GM18909 (cell line): ENCODE data around the gene TMEM178B.

ENCODE experiments used
- ATAC-seq: cut with Tn5 transposase; IDR thresholded peaks from one replicate; pipeline ENCODE4 v1.9.1; 2021; ENCODE audit warnings: mild to moderate bottlenecking; ENCODE audit not compliant: unreplicated experiment, poor library complexity

The TMEM178B gene

GRCh38 chr7:141442781-141443180, 368.9 kb downstream of the TMEM178B start:
- ATAC-seq = no peak

- ATAC-seq = no peak
Measured at GRCh38 chr7:141444961-141445360, 371.1 kb downstream of the TMEM178B start.

GRCh38 chr7:141451232-141451631, 377.4 kb downstream of the TMEM178B start:
- ATAC-seq = no peak

GRCh38 chr7:141452911-141453310, 379.0 kb downstream of the TMEM178B start:
- no peak for ATAC-seq

- no peak for ATAC-seq
Measured at GRCh38 chr7:141454338-141454737, 380.5 kb downstream of the TMEM178B start.

GRCh38 chr7:141455723-141456122, 381.9 kb downstream of the TMEM178B start:
- ATAC-seq = no peak

GRCh38 chr7:141456298-141456697, 382.4 kb downstream of the TMEM178B start:
- no peak for ATAC-seq

- no peak for ATAC-seq
Measured at GRCh38 chr7:141456711-141457110, 382.8 kb downstream of the TMEM178B start.

- ATAC-seq = no peak
Measured at GRCh38 chr7:141460781-141461715, 387.2 kb downstream of the TMEM178B start.

- ATAC-seq = no peak
Measured at GRCh38 chr7:141461924-141462323, 388.1 kb downstream of the TMEM178B start.

- ATAC-seq = no peak
Measured at GRCh38 chr7:141462958-141463357, 389.1 kb downstream of the TMEM178B start.

- no peak for ATAC-seq
Measured at GRCh38 chr7:141463986-141464385, 390.1 kb downstream of the TMEM178B start.

GRCh38 chr7:141464551-141464950, 390.7 kb downstream of the TMEM178B start:
- ATAC-seq = no peak

GRCh38 chr7:141466151-141466904, 392.5 kb downstream of the TMEM178B start:
- no peak for ATAC-seq

- ATAC-seq = no peak
Measured at GRCh38 chr7:141468341-141468740, 394.5 kb downstream of the TMEM178B start.

GRCh38 chr7:141475679-141476078, 401.8 kb downstream of the TMEM178B start:
- no peak for ATAC-seq

- no peak for ATAC-seq
Measured at GRCh38 chr7:141477865-141478264, 404.0 kb downstream of the TMEM178B start.

- no peak for ATAC-seq
Measured at GRCh38 chr7:141478845-141479244, 405.0 kb downstream of the TMEM178B start.

GRCh38 chr7:141480953-141481352, 407.1 kb downstream of the TMEM178B start:
- ATAC-seq = no peak

GRCh38 chr7:141481971-141482370, 408.1 kb downstream of the TMEM178B start:
- no peak for ATAC-seq

GRCh38 chr7:141483044-141483443, 409.2 kb downstream of the TMEM178B start:
- ATAC-seq = no peak
